DND-41 (cell line): ENCODE measurements around the gene DNER.

ENCODE experiments used
- ATAC-seq: fragments of 200-7000 bp; cut with Tn5 transposase; 3 replicates; pipeline ENCODE4 v1.9.1; 2021; ENCODE audit warnings: low read depth; ENCODE audit not compliant: insufficient read depth
- DNase-seq: peaks from one replicate; pipeline ENCODE4 v3.0.0-alpha.2; 2020
- H2AFZ ChIP-seq: 2 replicates; pipeline ENCODE4 v1.6.0; 2012; ENCODE audit warnings: low read depth, low read length
- H3K27ac ChIP-seq: 2 replicates; pipeline ENCODE4 v1.5.1; 2012; ENCODE audit warnings: low read length, inconsistent platforms
- H3K27me3 ChIP-seq: fragments of 200-600 bp; sonication (generic); 2 replicates; pipeline ENCODE4 v1.6.0; 2012; ENCODE audit warnings: low read length, mild to moderate bottlenecking, inconsistent platforms; ENCODE audit not compliant: insufficient read depth, poor library complexity
- H3K36me3 ChIP-seq: 2 replicates; pipeline ENCODE4 v1.5.1; 2012; ENCODE audit warnings: low read length, inconsistent platforms; ENCODE audit not compliant: insufficient read depth
- H3K4me1 ChIP-seq: 2 replicates; pipeline ENCODE4 v1.5.1; 2012; ENCODE audit warnings: mild to moderate bottlenecking, low read length; ENCODE audit not compliant: insufficient read depth
- H3K4me2 ChIP-seq: 2 replicates; pipeline ENCODE4 v1.6.0; 2012; ENCODE audit warnings: mild to moderate bottlenecking, moderate library complexity, low read length, inconsistent platforms; ENCODE audit not compliant: insufficient read depth
- H3K4me3 ChIP-seq, 2 experiments: fragments of 200-600 bp in 1 of 2; shearing (Covaris generic) in 1 of 2; 2 replicates each; pipeline ENCODE4 v1.5.1; 2012 to 2016; ENCODE audit warnings: inconsistent platforms in 2 of 2, low read length in 2 of 2, mild to moderate bottlenecking in 2 of 2, low read depth in 1 of 2, moderate library complexity in 1 of 2
- H3K79me2 ChIP-seq: 2 replicates; pipeline ENCODE4 v1.6.0; 2012; ENCODE audit warnings: low read length, inconsistent platforms; ENCODE audit not compliant: insufficient read depth
- H3K9ac ChIP-seq: 2 replicates; pipeline ENCODE4 v1.6.0; 2012; ENCODE audit warnings: low read depth, mild to moderate bottlenecking, inconsistent platforms, low read length, moderate library complexity
- H3K9me3 ChIP-seq: 2 replicates; pipeline ENCODE4 v1.5.1; 2012; ENCODE audit warnings: low read length, moderate library complexity, mild to moderate bottlenecking, inconsistent platforms; ENCODE audit not compliant: insufficient read depth, severe bottlenecking
- H4K20me1 ChIP-seq: 2 replicates; pipeline ENCODE4 v1.6.0; 2012; ENCODE audit warnings: low read length; ENCODE audit not compliant: insufficient read depth
- EZH2 ChIP-seq: IDR thresholded peaks from 3 replicates; pipeline ENCODE4 v1.6.1; 2012; ENCODE audit warnings: borderline replicate concordance, low read depth, mild to moderate bottlenecking, moderate library complexity, low read length, inconsistent platforms; ENCODE audit not compliant: severe bottlenecking
- TF ChIP-seq, protein P1 (sequence below): IDR thresholded peaks from 2 replicates; pipeline ENCODE4 v1.5.1; 2012; ENCODE audit warnings: borderline replicate concordance, low read length, moderate library complexity, mild to moderate bottlenecking; ENCODE audit not compliant: poor library complexity, severe bottlenecking; ENCODE audit errors: extremely low read depth

Gene DNER

DNA sequence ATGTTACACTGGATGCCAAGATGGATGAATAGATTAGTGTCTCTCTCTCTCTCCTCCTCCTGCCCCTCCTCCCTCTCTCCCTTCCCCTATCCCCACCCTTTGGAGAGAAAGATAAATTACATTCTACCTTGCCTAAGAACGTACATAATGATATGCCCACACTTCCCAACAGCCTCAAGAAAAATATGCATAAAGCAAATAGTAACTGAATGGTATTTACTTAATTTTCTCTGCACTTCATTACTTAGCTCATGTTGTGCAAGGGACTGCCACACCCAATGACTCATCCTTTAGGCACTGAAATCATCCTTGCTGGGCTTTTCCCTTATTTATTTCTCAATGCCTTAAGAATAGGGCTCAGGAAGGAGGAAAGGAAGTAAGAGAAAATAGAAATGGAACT, 306.0 kb downstream of the DNER start:
- ATAC-seq (no peak), DNase-seq (no peak)
- Histone ChIP-seq H3K36me3 (no peaks in the 10 kb centered on the region), H3K4me3 (no peak overlapping the region), H3K27me3 (no peaks in the 10 kb centered on the region), H3K9ac (no peak overlapping the region), H4K20me1 (no peaks in the 10 kb centered on the region), H3K4me1 (no peaks in the 10 kb centered on the region), H2AFZ (no peak overlapping the region), H3K9me3 (no peaks in the 10 kb centered on the region), H3K4me2 (no peak overlapping the region), H3K79me2 (no peaks in the 10 kb centered on the region), H3K27ac (no peak overlapping the region)
- no peak for TF ChIP-seq EZH2

DNA sequence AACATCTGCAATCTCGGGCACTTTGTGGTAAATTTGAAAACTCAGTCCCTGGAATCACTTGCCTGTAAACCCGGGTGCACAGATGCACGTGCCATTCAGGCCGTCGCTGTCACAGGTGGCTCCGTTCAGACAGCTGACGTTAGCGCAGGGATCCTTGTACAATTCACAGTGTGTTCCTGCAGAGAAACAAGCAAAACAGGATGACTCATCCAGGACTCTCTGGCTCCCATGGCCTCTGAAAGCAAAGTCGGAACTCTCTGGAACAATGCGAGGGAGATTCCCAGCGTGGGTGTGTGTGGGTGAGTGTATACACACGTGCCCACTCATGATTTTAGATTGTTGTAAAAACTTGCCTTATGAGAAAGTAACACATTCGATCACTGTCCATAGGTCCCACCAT, 307.2 kb downstream of the DNER start:
- Histone ChIP-seq H4K20me1 (no peaks in the 10 kb centered on the region), H3K36me3 (no peaks in the 10 kb centered on the region), H3K4me2 (no peak overlapping the region), H2AFZ (no peak overlapping the region), H3K4me1 (no peaks in the 10 kb centered on the region), H3K9me3 (no peaks in the 10 kb centered on the region), H3K79me2 (no peaks in the 10 kb centered on the region), H3K9ac (no peak overlapping the region), H3K4me3 (no peak overlapping the region), H3K27me3 (no peaks in the 10 kb centered on the region), H3K27ac (no peak overlapping the region)
- no peak for ATAC-seq
- TF ChIP-seq, protein P1, sequence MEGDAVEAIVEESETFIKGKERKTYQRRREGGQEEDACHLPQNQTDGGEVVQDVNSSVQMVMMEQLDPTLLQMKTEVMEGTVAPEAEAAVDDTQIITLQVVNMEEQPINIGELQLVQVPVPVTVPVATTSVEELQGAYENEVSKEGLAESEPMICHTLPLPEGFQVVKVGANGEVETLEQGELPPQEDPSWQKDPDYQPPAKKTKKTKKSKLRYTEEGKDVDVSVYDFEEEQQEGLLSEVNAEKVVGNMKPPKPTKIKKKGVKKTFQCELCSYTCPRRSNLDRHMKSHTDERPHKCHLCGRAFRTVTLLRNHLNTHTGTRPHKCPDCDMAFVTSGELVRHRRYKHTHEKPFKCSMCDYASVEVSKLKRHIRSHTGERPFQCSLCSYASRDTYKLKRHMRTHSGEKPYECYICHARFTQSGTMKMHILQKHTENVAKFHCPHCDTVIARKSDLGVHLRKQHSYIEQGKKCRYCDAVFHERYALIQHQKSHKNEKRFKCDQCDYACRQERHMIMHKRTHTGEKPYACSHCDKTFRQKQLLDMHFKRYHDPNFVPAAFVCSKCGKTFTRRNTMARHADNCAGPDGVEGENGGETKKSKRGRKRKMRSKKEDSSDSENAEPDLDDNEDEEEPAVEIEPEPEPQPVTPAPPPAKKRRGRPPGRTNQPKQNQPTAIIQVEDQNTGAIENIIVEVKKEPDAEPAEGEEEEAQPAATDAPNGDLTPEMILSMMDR = no peak
- no peak for TF ChIP-seq EZH2
- DNase-seq = no peak

- H4K20me1 ChIP-seq = no peaks in the 10 kb centered on the region
- H3K9ac ChIP-seq = no peak overlapping the region
- H3K4me2 ChIP-seq = no peak overlapping the region
- no peak overlapping the region for H3K27ac ChIP-seq
- TF ChIP-seq EZH2 = no peak
- TF ChIP-seq, protein P1 = no peak
- H3K36me3 ChIP-seq = no peaks in the 10 kb centered on the region
- ATAC-seq = no peak
- no peak overlapping the region for H3K4me3 ChIP-seq
- H2AFZ ChIP-seq = no peak overlapping the region
- H3K27me3 ChIP-seq = no peaks in the 10 kb centered on the region
- no peak for DNase-seq
- no peaks in the 10 kb centered on the region for H3K79me2 ChIP-seq
- no peaks in the 10 kb centered on the region for H3K9me3 ChIP-seq
- no peaks in the 10 kb centered on the region for H3K4me1 ChIP-seq
These were observed 308.6 kb downstream of the DNER start for GRCh38 chr2:229405796-229406195.

DNA sequence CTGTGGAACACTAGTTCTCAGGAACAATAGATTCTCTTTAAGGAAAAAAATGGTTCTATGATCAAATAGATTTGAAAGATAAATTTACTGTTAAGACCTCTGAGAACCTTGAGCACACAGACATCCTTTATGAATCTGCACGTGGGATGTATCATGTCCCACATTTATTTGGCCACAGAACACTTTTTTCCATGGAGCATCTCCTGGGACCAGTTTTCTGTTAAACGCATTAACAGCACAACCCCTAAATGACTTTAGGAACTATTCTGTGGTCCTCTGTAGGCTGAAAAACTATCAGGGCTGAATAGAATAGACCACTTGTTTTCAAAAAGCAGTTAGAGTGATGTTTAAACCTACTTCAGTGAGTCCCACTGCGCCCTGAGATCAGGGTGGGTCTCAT, 311.1 kb downstream of the DNER start:
- Histone ChIP-seq H3K27me3 (no peaks in the 10 kb centered on the region), H3K9me3 (no peaks in the 10 kb centered on the region), H3K9ac (no peak overlapping the region), H3K4me2 (no peak overlapping the region), H4K20me1 (no peaks in the 10 kb centered on the region), H3K79me2 (no peaks in the 10 kb centered on the region), H2AFZ (no peak overlapping the region), H3K36me3 (no peaks in the 10 kb centered on the region), H3K4me1 (no peaks in the 10 kb centered on the region), H3K4me3 (no peak overlapping the region), H3K27ac (no peak overlapping the region)
- ATAC-seq (no peak), DNase-seq (no peak)
- no peak for TF ChIP-seq EZH2
- TF ChIP-seq, protein P1 = no peak
